Stimulated activated CD4-positive, alpha-beta T cell treated with anti-CD3 and anti-CD28 coated beads, Interleukin-1b, Interleukin-23, amount 100 ng/mL, for 4 hours (primary cell): Measurements from ENCODE around the gene NEK8.
A peak's percentile ranks its signal among the peaks of the same experiment; 100 is the strongest.
"Not testable (repeated sequence)": the region's sequence is repeated elsewhere in the genome, so short reads cannot be mapped to it uniquely, and the experiment has no call there.

ENCODE experiments used
- DNase-seq, 2 donors: peaks; one replicate each; pipeline ENCODE4 v3.0.0-alpha.2; 2020; ENCODE audit warnings: low read depth in 2 of 2

Gene NEK8

DNA sequence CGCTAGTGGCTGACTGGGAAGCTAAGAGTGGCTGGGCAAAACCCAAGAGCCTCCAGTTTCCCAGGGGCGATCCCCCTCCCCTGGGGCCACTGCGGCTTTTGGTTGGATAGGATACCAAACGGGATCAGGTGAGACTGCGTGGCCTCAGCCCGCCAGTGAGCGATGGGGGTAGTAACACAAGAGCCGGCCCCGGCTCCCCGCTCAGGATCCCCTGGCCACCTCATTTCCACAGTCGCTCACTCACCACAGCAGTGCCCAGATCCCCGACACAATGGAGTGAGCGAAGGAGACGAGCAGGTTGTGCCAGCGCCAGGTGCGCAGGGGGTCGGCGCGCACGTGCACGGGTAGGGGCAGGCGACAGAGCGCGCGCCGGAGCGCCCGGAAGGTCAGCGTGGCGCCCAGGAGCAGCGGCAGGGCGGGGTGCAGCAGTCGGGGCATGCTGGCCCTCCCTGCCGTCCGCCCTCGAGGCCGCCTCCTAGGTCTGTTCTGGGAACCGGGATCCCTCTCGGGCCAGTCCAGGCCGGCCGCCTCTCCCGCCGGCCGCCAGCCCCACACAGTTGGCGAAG is 2.8 kb upstream of the NEK8 start:
- DNase-seq, result no peak

DNA sequence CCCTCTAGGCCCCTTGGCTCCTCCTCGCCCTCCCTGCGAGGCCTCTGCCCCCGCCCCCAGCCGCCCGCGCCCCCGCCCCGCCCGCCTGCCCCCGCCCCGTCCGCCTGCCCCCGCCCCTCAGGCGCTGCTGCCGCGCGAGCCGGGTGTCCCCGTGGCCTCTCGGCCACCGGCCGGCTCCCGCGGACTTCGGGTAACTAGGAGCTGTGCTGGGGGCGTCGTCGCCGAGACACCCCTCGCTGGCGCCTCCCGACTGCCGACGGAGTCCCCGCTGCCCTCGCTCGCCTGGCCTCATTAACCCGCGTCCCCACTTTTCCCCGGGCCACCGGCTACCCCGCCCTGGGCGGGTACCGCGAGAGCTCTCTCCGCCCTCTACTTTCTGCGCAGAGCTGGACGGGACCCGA is 2.4 kb upstream of the NEK8 start, which contains the start of gene TLCD1:
Gene TLCD1, minus strand, starts transcription at position 8 of the 401 bp plus-strand sequence. CDS start 136 bp downstream, outside the sequence.
- peak; percentile 47 to 71 for DNase-seq

DNA sequence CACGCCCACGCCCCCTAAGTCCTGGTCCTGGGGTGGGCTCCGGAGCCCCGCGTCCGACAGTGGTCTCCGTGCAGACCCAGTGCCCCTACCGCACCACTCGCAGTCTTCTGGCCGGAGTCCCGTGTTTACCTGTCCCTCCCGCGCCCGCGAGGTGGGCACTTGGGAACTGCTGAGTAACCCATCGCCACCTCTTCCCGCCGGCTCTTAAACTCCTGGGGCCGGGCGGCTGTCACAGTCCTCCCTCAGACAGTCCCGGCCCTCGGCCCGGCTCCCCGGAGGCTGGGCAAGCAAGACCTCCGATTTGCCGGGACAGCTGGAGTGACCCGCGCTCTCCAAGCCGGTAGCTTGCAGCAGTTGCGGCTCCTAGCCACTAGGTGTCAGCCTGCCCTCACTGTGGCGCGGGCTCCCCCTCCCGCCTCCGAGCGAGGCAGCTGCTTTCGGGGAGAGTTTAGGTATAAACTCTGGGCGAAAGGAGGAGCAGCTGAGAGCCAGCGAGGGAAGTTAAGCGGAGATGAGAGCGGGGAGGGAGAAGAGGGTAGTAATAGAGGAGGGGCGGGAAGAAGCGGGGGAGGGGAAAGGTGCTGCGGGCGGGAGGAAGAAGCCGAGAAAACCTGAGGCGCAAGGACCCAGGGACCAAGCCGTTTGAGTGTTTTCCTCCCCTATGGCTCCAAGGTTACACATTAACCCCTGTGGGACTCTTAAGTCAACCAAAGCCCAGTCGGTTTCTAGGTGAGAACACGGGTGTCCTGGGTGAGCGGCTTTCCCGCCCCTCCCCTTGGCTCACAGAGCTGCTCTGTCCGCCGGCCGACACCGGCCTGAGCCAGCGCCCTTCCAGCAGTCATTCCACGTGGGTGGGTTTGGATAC is 1.7 kb upstream of the NEK8 start:
- peak; percentile 88 to 89 for DNase-seq

GRCh38 chr17:28729950-28730330 is 1.4 kb downstream of the NEK8 start:
- DNase-seq, result no peak

GRCh38 chr17:28733346-28733745 is 4.8 kb downstream of the NEK8 start:
- no peak for DNase-seq

- no peak for DNase-seq
Observed at GRCh38 chr17:28734712-28735241, 6.2 kb downstream of the NEK8 start.

- DNase-seq, result no peak
Observed at GRCh38 chr17:28735242-28735722, 6.7 kb downstream of the NEK8 start.

DNA sequence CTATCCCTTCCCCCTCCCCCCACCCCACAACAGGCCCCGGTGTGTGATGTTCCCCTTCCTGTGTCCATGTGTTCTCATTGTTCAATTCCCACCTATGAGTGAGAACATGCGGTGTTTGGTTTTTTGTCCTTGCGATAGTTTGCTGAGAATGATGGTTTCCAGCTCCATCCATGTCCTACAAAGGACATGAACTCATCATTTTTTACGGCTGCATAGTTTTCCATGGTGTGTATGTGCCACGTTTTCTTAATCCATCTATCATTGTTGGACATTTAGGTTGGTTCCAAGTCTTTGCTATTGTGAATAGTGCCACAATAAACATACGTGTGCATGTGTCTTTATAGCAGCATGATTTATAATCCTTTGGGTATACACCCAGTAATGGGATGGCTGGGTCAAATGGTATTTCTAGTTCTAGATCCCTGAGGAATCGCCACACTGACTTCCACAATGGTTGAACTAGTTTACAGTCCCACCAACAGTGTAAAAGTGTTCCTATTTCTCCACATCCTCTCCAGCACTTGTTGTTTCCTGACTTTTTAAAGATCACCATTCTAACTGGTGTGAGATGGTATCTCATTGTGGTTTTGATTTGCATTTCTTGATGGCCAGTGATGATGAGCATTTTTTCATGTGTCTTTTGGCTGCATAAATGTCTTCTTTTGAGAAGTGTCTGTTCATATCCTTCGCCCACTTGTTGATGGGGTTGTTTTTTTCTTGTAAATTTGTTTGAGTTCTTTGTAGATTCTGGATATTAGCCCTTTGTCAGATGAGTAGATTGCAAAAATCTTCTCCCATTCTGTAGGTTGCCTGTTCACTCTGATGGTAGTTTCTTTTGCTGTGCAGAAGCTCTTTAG is 7.6 kb downstream of the NEK8 start:
- DNase-seq, result not testable (repeated sequence)

DNA sequence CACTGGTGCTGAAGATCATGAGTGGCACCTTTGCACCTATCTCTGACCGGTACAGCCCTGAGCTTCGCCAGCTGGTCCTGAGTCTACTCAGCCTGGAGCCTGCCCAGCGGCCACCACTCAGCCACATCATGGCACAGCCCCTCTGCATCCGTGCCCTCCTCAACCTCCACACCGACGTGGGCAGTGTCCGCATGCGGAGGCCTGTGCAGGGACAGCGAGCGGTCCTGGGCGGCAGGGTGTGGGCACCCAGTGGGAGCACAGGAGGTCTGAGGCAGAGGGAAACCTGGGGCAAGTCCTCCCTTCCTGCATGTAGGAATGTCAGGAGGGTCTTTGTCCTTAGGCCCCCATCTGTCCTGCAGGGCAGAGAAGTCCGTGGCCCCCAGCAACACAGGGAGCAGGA is 8.7 kb downstream of the NEK8 start:
- no peak for DNase-seq

DNA sequence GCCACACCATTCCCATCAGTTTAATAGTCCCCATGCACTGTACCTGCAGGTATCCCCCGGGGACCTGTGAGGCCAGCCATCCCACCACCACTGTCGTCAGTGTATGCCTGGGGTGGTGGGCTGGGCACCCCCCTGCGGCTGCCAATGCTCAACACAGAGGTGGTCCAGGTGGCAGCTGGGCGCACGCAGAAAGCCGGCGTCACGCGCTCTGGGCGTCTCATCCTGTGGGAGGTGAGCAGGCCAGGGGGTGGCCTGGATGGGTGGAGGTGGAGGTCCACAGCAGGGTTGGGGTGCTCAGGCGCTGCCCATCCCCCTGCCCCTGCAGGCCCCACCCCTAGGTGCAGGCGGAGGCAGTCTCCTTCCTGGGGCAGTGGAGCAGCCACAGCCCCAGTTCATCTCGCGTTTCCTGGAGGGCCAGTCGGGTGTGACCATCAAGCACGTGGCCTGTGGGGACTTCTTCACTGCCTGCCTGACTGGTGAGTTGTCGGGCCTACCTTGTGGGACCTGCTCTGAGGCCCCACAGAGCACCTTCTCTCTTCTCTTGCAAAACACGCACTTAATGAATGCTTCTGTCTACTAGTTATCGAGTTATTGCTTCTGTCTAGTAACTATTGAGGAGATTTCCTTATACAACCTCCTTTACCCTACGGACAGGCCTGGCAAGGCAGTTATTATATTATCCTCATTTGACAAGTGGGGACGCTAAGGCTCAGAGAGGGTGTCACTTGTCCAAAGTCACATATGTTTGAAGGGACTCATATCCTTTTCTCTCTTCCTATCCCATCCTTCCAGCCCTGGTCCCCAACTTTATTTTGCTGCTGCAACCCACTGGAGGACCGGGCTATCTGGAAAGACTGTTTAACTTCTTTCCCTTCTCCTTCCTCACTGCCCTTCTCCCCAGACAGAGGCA is 9.4 kb downstream of the NEK8 start:
- no peak for DNase-seq

DNA sequence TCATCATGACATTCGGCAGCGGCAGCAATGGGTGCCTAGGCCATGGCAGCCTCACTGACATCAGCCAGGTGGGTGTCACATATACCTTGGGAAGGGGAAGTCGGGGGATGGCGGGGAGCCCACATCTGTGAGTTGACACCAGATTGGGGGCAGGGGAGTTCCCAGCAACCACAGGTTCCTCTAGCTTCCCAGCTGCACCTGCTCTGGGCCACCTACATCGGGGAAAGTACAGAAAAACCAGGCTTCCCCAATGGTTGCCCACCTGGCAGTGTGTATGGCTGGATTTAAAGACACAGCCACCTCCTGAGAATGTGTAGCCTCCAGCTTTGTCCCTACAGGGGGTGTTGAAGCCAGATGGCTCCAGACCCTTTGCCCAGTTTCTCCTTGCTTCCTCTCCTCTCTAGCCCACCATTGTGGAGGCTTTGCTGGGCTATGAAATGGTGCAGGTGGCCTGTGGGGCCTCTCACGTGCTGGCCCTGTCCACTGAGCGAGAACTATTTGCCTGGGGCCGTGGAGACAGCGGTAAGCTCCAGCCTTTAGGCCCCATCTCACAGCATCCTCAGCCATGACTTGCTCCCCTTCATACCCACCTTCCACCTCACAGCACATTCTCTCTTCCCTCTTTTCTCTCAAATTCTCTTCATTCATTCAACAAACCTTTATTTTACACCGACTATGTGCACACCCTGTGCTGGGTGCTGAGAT is 10.2 kb downstream of the NEK8 start:
- DNase-seq, result peak; percentile 61

- no peak for DNase-seq
Observed at GRCh38 chr17:28740406-28741357, 12.1 kb downstream of the NEK8 start.

GRCh38 chr17:28741358-28742349 is 13.1 kb downstream of the NEK8 start:
- no peak for DNase-seq

- peak; percentile 70 to 85 for DNase-seq
Observed at GRCh38 chr17:28743243-28744103, 14.9 kb downstream of the NEK8 start, which contains the start of gene TRAF4. TSS of gene TRAF4 (plus strand) at chr17:28744011. CDS start at chr17:28744113, 102 bp downstream.

DNA sequence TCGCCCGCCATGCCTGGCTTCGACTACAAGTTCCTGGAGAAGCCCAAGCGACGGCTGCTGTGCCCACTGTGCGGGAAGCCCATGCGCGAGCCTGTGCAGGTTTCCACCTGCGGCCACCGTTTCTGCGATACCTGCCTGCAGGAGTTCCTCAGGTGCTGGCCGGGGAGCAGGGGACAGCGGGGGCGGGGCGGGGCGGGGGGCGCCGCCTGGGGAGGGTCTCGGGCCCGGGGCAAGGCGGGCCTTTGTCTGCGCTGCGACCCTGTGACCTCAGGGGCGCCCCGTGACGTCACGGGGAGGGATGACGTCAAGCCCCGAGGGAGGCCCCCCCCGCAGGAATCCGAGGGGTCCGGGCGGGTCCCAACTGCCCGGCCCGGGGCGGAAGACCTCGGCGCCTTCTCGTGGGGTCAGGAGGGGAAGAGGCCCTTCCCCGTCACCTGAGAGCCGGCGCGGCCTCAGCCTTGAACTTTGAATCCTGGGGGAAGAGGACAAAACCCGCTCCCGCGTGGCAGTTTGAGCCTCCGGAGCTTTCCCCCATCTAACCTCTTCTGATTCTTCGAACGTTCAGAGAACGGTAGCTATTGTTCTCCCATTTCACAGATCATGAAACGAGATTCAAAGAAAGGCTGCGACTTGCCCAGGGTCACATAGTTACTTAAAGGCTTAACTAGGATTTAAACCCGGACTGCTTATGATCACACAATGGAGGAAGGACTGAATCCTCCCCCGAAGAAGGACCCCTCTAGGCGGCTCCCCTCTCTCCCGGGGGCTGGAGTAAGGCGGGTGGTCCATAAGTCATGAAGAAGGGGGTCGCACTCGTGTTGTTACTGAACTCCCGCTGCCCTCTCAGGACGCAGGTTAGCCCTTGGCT is 15.8 kb downstream of the NEK8 start:
- DNase-seq, result peak; percentile 66 to 78
